GM12801 (cell line): ENCODE measurements around the gene OPCML.

Experiments used
- TF ChIP-seq, protein P1 (sequence below): IDR thresholded peaks from one replicate; pipeline ENCODE4 v1.5.1; 2011; ENCODE audit warnings: control low read depth; ENCODE audit not compliant: insufficient read length; ENCODE audit errors: extremely low read depth

OPCML gene

GRCh38 chr11:133271206-133271605, 261.1 kb downstream of the OPCML start:
- TF ChIP-seq, protein P1, sequence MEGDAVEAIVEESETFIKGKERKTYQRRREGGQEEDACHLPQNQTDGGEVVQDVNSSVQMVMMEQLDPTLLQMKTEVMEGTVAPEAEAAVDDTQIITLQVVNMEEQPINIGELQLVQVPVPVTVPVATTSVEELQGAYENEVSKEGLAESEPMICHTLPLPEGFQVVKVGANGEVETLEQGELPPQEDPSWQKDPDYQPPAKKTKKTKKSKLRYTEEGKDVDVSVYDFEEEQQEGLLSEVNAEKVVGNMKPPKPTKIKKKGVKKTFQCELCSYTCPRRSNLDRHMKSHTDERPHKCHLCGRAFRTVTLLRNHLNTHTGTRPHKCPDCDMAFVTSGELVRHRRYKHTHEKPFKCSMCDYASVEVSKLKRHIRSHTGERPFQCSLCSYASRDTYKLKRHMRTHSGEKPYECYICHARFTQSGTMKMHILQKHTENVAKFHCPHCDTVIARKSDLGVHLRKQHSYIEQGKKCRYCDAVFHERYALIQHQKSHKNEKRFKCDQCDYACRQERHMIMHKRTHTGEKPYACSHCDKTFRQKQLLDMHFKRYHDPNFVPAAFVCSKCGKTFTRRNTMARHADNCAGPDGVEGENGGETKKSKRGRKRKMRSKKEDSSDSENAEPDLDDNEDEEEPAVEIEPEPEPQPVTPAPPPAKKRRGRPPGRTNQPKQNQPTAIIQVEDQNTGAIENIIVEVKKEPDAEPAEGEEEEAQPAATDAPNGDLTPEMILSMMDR = no peak

- TF ChIP-seq, protein P1 = no peak
Observed at GRCh38 chr11:133269267-133269666, 263.0 kb downstream of the OPCML start.

DNA sequence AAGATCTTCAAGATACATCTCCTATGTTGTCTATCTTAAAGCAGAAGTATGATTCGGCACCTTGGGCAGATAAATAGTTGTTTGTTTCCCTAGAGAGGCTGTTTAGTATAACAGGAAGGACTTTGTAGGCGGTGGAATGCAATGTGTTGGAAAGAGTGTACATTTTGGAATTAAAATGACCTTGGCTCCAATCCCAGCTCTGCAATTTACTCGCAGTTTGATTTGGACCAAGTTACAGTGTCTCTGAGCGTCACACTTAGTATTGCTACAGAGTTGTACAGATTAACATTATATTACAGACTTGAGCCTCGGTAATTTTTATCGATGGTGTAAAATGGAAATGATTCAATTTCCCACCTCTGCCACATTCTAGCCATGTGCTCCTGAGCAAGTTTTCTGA, 265.3 kb downstream of the OPCML start:
- TF ChIP-seq, protein P1 = no peak

- TF ChIP-seq, protein P1 = no peak
Observed at GRCh38 chr11:133265530-133266035, 266.7 kb downstream of the OPCML start.

DNA sequence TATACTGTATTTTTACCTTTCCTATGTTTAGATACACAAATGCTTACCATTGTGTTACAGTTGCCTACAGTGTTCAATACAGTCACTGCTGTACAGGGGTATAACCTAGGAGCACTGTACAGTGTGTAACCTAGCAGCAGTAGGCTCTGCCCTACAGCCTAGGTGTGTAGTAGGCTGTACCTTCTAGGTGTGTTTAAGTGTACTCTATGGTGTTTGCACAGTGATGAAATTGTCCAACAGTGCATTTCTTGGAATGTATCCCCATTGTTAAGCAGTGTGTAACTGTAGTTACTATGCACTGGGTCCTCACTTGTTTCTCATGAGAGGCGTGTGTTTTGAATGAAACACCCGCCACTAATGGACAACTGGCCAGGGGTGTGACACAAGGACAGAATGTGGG, 269.0 kb downstream of the OPCML start:
- TF ChIP-seq, protein P1 = no peak

GRCh38 chr11:133258751-133259150, 273.6 kb downstream of the OPCML start:
- TF ChIP-seq, protein P1 = no peak

DNA sequence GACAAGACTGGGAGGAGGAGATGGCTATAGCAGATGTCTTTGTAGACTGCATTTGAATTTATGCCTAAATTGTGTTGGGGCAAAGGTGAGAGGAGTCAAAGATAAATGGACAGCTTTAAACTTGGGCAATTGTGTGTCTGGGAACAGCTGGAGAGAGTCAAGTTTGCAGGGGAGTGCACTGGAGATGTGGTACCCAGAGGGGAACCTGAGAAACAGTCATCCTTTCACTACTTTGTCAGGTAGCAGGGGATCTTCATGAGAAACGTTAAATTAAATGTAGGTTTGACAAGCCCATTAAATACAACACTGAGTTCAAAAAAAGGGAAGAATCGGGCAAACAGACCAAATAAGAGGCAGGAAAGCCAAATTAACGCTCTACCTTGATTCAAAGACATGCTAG, 277.7 kb downstream of the OPCML start:
- TF ChIP-seq, protein P1 = no peak
